ENCODE measurements around the gene NOL11.

The NOL11 gene

DNA sequence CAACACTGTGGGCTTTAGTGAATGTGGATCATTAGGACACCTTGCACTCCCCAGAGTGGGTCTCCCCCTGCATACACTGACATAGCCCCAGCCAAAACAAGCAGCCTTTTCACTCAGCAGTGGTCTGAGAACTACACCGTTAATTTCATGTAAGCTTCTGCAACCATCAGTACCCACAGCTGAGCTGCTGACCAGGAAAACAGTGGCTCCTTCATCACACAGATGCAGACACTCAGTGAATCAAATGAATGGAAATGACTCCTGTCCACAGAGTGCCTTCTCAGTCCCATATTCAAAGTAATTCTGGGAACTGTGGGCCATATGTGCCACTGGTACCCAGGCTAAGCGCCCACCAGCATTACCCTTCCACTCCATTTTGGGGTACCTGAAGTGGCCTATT is 39.3 kb upstream of the NOL11 start (continued):
- TF ChIP-seq, protein P1, sequence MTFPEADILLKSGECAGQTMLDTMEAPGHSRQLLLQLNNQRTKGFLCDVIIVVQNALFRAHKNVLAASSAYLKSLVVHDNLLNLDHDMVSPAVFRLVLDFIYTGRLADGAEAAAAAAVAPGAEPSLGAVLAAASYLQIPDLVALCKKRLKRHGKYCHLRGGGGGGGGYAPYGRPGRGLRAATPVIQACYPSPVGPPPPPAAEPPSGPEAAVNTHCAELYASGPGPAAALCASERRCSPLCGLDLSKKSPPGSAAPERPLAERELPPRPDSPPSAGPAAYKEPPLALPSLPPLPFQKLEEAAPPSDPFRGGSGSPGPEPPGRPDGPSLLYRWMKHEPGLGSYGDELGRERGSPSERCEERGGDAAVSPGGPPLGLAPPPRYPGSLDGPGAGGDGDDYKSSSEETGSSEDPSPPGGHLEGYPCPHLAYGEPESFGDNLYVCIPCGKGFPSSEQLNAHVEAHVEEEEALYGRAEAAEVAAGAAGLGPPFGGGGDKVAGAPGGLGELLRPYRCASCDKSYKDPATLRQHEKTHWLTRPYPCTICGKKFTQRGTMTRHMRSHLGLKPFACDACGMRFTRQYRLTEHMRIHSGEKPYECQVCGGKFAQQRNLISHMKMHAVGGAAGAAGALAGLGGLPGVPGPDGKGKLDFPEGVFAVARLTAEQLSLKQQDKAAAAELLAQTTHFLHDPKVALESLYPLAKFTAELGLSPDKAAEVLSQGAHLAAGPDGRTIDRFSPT (tag by site-specific recombination; IDR thresholded peaks at IDR 0.05): no peak
- TF ChIP-seq ZNF596 (tag by site-specific recombination; IDR thresholded peaks at IDR 0.05): no peak
- TF ChIP-seq, protein P2, sequence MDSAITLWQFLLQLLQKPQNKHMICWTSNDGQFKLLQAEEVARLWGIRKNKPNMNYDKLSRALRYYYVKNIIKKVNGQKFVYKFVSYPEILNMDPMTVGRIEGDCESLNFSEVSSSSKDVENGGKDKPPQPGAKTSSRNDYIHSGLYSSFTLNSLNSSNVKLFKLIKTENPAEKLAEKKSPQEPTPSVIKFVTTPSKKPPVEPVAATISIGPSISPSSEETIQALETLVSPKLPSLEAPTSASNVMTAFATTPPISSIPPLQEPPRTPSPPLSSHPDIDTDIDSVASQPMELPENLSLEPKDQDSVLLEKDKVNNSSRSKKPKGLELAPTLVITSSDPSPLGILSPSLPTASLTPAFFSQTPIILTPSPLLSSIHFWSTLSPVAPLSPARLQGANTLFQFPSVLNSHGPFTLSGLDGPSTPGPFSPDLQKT (IDR thresholded peaks at IDR 0.05; ENCODE audit: borderline replicate concordance, low read depth, low read length): no peak
- TF ChIP-seq ZNF140 (tag by site-specific recombination; IDR thresholded peaks at IDR 0.05): no peak
- TF ChIP-seq ZEB2 (tag by site-specific recombination; IDR thresholded peaks at IDR 0.05): no peak
- TF ChIP-seq ZSCAN23 (tag by site-specific recombination; IDR thresholded peaks at IDR 0.05): no peak
- TF ChIP-seq SP3 (tag by site-specific recombination; IDR thresholded peaks at IDR 0.05): no peak
- no peak for TF ChIP-seq KLF9 (tag by site-specific recombination; IDR thresholded peaks at IDR 0.05; ENCODE audit: low read depth)
- TF ChIP-seq ZNF10 (tag by site-specific recombination; IDR thresholded peaks at IDR 0.05): no peak
- TF ChIP-seq, protein P3, sequence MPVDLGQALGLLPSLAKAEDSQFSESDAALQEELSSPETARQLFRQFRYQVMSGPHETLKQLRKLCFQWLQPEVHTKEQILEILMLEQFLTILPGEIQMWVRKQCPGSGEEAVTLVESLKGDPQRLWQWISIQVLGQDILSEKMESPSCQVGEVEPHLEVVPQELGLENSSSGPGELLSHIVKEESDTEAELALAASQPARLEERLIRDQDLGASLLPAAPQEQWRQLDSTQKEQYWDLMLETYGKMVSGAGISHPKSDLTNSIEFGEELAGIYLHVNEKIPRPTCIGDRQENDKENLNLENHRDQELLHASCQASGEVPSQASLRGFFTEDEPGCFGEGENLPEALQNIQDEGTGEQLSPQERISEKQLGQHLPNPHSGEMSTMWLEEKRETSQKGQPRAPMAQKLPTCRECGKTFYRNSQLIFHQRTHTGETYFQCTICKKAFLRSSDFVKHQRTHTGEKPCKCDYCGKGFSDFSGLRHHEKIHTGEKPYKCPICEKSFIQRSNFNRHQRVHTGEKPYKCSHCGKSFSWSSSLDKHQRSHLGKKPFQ (tag by site-specific recombination; IDR thresholded peaks at IDR 0.05): no peak

DNA sequence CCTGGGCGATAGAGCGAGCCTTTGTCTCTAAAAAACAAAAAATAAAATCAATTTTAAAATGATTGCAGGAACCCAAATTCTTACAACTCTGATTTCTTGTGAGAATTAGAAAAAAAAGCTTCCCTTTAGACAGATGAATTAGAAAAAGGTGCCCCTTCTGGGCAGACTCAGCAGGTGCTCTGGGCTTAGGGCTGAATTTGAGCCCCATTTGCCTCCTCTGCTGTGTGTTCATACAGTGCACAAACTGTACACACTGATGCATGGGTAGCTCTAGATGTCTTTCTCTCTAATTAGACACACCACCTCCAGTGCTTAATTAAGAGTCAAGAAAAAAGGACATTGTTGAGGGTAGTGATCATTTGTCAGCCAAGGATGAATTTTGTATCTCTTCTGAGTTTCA is 38.5 kb upstream of the NOL11 start:
- H3K4me1 ChIP-seq (ENCODE audit: control insufficient read depth, insufficient read depth, low read length): no peaks in the 10 kb centered on the region
- ChIA-PET CTCF (interaction anchor here (0.5 to 1.6 kb wide), 3 partner anchors 11 to 38 kb away, joined by 3 to 6 read pairs (median 3); no protein-coding TSS in a partner anchor), POLR2A (interaction anchor here (0.8 kb wide), 1 partner anchor 8 kb away, joined by 7 read pairs; no protein-coding TSS in a partner anchor)
- H3K36me3 ChIP-seq (ENCODE audit: control insufficient read depth in 2 of 2, insufficient read depth in 1 of 2, low read length in 2 of 2): no peaks in the 10 kb centered on the region
- H3K4me3 ChIP-seq (ENCODE audit: low read depth, low read length): no peak overlapping the region
- no peaks in the 10 kb centered on the region for H3K9me3 ChIP-seq (ENCODE audit: control insufficient read depth, insufficient read depth, low read depth, low read length)
- no peak overlapping the region for H3K27ac ChIP-seq (ENCODE audit: extremely low read depth, low read depth, low read length)
- TF ChIP-seq, protein P3 (tag by site-specific recombination; IDR thresholded peaks at IDR 0.05): no peak
- TF ChIP-seq, protein P4, sequence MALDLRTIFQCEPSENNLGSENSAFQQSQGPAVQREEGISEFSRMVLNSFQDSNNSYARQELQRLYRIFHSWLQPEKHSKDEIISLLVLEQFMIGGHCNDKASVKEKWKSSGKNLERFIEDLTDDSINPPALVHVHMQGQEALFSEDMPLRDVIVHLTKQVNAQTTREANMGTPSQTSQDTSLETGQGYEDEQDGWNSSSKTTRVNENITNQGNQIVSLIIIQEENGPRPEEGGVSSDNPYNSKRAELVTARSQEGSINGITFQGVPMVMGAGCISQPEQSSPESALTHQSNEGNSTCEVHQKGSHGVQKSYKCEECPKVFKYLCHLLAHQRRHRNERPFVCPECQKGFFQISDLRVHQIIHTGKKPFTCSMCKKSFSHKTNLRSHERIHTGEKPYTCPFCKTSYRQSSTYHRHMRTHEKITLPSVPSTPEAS (tag by site-specific recombination; IDR thresholded peaks at IDR 0.05): no peak
- TF ChIP-seq WT1 (tag by site-specific recombination; IDR thresholded peaks at IDR 0.05): no peak
- no peak for TF ChIP-seq ZNF596 (tag by site-specific recombination; IDR thresholded peaks at IDR 0.05)
- TF ChIP-seq ZNF24 (tag by site-specific recombination; IDR thresholded peaks at IDR 0.05): no peak
- TF ChIP-seq, protein P2 (IDR thresholded peaks at IDR 0.05; ENCODE audit: borderline replicate concordance, low read depth, low read length): no peak
- no peak for TF ChIP-seq ZFP3 (tag by site-specific recombination; IDR thresholded peaks at IDR 0.05; ENCODE audit: low read depth)
- TF ChIP-seq, protein P5, sequence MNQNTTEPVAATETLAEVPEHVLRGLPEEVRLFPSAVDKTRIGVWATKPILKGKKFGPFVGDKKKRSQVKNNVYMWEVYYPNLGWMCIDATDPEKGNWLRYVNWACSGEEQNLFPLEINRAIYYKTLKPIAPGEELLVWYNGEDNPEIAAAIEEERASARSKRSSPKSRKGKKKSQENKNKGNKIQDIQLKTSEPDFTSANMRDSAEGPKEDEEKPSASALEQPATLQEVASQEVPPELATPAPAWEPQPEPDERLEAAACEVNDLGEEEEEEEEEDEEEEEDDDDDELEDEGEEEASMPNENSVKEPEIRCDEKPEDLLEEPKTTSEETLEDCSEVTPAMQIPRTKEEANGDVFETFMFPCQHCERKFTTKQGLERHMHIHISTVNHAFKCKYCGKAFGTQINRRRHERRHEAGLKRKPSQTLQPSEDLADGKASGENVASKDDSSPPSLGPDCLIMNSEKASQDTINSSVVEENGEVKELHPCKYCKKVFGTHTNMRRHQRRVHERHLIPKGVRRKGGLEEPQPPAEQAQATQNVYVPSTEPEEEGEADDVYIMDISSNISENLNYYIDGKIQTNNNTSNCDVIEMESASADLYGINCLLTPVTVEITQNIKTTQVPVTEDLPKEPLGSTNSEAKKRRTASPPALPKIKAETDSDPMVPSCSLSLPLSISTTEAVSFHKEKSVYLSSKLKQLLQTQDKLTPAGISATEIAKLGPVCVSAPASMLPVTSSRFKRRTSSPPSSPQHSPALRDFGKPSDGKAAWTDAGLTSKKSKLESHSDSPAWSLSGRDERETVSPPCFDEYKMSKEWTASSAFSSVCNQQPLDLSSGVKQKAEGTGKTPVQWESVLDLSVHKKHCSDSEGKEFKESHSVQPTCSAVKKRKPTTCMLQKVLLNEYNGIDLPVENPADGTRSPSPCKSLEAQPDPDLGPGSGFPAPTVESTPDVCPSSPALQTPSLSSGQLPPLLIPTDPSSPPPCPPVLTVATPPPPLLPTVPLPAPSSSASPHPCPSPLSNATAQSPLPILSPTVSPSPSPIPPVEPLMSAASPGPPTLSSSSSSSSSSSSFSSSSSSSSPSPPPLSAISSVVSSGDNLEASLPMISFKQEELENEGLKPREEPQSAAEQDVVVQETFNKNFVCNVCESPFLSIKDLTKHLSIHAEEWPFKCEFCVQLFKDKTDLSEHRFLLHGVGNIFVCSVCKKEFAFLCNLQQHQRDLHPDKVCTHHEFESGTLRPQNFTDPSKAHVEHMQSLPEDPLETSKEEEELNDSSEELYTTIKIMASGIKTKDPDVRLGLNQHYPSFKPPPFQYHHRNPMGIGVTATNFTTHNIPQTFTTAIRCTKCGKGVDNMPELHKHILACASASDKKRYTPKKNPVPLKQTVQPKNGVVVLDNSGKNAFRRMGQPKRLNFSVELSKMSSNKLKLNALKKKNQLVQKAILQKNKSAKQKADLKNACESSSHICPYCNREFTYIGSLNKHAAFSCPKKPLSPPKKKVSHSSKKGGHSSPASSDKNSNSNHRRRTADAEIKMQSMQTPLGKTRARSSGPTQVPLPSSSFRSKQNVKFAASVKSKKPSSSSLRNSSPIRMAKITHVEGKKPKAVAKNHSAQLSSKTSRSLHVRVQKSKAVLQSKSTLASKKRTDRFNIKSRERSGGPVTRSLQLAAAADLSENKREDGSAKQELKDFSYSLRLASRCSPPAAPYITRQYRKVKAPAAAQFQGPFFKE (tag by site-specific recombination; IDR thresholded peaks at IDR 0.05; ENCODE audit: borderline replicate concordance): no peak
- TF ChIP-seq OSR2 (tag by site-specific recombination; IDR thresholded peaks at IDR 0.05): no peak
- TF ChIP-seq ZNF626 (tag by site-specific recombination; IDR thresholded peaks at IDR 0.05): no peak
- TF ChIP-seq ZNF426 (tag by site-specific recombination; IDR thresholded peaks at IDR 0.05): no peak
- no peak for TF ChIP-seq BCL11B (tag by site-specific recombination; IDR thresholded peaks at IDR 0.05; ENCODE audit: low read depth)
